HG02763 (cell line): ENCODE data around the gene OCA2.
A peak's percentile ranks its signal among the peaks of the same experiment; 100 is the strongest.

Experiments used
- ATAC-seq: cut with Tn5 transposase; IDR thresholded peaks from one replicate; pipeline ENCODE4 v1.9.1; 2021; ENCODE audit warnings: mild to moderate bottlenecking, moderate library complexity; ENCODE audit not compliant: unreplicated experiment

The OCA2 gene

DNA sequence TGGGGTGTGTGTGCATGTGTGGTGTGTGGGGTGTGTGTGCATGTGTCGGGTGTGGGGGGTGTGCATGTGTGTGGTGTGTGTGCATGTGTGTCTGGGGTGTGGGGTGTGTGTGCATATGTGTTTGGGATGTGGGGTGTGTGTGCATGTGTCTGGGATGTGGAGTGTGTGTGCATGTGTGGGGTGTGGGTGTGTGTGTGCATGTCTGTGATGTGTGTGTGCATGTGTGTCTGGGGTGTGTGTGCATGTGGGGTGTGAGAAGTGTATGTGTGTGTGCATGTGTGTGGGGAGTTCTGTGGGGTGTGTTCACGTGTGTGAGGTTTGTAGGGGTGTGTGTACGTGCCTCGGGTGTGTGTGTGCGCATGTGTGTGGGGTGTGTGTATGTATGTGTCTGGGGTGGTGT lies 6.7 kb upstream of the OCA2 start:
- no peak for ATAC-seq

DNA sequence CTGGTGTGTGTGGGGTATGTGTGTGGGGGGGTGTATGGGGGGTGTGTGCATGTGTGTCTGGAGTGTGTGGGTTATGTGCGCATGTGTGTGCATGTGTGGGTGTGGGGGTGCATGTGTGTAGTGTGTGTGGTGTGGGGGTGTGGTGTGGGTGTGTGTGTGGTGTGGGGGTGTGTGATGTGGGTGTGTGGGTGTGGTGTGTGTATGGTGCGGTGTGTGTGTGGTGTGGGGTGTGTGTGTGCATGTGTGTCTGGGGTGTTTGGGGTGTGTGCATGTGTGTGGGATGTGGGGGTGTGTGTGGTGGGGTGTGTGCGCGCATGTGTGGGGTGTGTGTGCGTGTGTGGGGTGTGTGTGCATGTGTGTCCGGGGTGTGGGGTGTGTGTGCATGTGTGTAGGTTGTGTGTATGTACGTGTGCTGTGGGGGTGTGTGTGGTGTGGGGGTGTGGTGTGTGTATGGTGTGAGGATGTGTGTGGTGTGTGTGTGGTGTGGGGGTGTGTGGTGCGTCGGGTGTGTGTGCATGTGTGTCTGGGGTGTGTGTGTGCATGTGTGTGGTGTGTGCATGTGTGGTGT lies 6.2 kb upstream of the OCA2 start:
- no peak for ATAC-seq

DNA sequence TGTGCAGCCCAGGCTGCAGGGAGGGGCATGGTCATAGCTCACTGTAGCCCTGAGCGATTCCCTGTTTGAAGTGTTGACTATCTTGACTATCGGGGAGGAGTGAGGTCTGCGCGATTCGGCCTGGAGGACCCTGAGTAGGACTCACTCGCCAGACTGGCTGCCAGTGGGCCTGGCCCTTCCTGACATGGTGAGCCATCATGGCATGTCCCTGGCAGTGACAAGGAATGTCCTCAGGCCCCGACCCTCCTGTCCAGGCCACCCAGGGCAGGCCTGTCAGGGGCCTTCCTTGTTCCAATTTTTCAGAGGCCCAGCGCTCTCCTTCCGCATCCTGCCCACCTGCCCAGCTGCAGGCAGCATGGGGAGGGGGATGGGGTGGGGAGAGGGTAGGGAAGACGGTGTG lies 5.2 kb upstream of the OCA2 start:
- no peak for ATAC-seq

DNA sequence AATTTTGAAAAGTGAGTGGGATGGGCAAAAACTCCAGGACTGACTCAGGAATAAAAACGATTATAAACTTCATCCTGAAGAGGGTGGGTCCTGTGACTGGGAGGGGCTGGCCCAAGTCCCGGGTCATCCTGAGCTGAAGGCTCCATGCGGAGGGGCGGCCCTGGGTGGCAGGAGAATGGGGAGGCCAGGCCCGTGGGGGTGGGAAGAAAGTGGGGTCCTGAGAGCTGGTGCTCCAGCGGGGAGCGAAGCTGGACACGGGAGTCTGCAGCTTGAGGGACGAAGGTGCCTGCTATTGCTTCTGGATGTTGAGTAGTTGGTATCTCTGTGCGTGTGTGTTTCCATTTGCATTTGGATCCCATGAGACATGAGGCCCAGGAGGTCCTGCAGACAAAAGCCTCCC lies 4.7 kb upstream of the OCA2 start:
- ATAC-seq: no peak

DNA sequence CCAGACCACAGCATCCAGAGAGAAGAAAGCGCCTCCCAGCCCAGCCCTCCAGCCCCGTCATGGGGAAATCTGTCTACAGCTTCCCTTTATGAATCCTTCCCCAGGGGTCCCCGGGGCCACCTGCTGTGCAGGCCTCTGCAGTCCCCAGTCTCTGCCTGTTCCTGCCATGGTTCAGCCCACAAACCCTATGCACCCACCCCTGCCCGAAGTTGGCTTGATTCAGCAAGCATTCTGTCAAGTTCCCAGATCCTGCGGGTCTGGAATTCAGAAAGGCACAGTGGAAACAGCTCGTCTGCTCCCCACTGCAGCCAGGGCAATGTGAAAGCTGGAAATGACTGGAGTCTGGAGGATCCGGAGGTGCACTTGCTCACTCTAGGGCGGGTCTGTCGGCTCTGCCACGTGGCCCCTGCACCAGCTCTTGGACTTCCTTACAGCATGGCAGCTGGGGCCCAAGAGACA lies 2.9 kb upstream of the OCA2 start:
- ATAC-seq: no peak

DNA sequence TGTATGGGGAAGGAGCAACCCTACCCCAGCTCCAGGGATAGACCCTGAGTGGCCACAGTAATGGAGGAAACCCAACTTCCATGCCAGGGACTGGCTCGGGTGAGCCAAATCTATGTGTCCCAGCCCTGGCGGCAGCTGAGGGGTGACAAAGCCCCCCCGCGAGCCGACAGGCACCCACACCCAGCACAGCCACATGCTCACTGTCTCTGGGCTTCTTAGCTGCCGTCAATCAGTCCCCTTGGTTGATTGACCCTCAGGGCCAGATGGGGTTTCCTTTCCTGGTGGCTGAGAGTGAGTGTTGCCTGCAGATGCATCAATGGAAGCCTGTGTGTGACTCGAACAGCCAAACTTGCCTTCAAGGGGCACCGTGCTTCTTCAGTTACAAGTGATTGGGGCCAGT lies 2.1 kb upstream of the OCA2 start:
- ATAC-seq: no peak

DNA sequence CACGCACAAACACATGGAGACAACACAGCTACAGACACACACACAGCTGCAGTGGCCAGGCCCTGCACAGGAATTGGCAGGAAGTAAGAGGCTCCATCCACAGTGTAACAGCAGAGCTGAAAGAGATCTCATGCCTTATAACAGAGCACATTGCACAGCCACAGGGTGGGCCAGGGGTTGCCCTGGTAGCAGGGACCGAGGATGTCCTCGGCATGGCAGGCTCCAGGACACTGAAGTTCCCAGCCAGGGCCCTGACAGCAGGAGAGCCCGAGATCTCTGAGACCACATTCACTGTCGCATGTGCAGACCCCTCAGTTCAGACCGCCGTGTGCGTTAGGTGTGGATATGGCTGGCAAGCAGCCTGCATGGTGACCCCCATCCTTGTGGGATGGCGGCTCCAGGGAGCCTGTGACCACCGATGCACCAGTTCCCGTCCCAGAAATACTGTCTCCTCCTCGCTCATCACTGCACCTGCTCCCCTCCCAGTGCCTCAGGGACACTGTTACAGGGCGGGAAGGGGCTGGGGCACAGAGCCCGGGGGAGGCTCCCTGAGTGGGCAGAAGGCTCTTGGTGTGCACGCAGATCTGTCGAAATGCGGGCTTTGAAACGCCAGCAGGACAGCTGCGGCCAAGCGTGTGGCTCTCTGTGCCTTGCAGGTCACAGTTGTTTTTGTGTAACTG lies 1.5 kb upstream of the OCA2 start:
- no peak for ATAC-seq

DNA sequence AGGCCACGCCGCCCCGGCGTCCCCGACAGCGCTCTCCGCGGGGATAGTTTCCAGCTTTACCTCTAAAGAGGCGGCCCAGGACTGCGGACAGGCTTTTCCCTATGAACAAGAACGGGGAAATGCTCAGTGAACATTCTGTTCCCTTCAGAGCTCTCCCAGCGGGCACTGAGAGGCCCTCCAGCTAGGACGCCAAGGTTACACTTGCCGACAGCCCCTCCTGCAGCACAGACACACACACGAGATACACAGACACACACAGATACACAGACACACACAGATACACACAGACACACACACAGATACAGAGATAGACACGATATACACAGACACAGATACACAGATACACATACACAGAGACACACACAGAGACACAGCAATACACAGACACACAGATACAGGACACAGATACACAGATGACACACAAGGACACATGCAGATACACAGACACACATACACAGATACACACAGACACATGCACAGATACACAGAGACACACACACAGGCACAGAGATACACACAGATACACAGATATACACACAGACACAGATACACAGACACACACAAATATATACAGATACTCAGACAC lies 533 bp upstream of the OCA2 start:
- no peak for ATAC-seq

DNA sequence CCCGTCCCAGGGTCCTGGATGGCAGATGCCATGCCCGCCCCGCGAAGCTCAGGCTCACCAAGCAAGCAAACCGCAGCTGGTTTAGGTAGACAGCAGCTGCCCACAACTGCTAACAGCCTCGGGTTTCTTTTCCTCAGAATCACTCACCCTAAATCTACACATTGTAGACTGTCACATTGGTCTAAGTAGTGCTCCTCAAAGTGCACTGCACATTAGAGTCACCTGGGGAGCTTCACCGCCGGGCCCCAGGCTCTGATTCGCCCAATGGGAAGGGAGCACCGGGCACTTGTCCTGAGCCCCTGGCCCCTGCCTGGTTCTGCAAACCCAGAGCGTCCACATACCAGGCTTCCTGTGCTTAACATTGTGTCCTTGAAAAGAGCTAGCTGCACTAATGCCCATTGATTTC lies 752 bp downstream of the OCA2 start:
- ATAC-seq: no peak

DNA sequence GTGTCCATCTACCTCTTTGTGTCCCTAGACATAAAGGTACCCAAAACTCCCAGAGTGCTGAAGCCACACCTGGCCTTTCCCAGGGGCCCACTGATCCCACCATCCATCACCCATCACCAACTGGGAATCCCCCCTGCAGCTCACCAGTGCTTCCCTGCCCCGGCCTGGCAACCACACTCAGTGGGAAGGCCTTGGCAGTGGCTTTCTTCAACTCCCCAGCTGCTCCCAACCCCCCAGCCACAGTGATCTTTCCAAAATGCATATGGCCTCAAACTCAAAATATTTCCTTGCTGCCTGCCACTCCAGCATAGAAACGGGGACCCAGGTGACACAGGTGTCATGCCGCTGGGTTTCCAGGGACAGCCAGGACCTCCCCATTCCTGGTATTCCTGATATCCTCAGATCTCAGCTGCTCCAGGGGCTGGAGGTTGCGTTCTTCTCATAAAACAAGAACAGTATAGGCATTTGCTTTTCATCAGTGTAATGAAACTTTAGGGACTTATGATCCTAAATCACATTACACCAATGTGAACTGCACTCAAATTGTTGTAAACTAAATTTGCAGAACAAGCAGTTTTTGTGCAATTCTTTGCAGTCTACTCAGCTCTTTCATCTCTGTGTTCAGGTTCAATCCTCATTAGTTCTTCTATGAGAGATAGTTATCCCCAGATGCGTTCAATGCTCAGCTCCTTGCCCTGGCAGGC lies 1.3 kb downstream of the OCA2 start:
- ATAC-seq: no peak

DNA sequence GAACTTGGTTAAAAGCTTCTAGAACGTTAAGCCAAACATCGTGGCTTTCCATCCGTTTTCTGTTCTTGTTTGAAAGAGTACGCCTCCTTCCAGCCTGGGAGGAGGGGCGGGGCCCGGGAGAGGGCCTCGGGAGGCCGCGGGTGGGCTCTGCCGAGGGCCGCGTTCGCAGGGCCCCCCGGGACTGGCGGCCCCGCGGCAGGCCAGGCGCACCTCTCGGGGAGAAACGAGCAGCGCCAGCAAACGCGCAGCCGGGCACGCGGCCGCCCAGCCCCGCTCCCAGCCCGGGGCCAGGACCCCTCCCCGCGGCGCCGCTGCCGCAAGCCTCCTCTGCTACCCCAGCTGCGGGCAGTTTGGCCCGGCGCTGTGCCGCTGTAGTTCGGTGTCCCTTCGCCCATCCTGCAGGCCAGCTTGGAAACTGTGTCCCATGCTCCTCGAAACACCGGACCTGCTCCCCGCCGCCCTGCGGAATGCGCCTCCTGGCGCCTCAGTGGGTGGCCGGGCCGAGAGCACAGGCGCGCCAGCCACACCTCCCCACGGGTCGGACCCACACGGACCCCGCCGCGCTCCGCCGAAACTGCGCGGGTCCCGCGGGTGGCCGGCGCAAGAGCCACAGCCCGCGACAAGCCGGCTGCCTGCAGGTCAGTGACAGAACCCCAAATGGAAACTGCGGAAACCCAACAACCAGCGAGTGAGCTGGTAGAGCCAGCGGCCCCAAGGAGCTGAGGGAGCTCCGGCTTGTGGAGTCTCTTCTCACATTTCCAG lies 2.3 kb downstream of the OCA2 start:
- ATAC-seq: no peak

DNA sequence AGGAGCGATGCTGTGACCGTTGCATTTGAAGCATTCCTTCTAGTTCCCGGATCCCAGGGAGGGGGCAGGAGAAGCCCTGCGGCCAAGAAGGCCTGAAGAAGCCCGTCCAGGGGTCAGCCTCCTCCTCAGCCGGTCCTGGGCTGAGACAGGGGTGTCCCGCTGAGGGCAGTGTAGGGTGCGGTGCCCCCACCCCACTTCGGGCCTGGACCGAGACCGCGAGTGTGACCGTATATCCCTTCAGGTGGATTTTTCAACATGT lies 2.8 kb downstream of the OCA2 start:
- ATAC-seq: peak; percentile 1

DNA sequence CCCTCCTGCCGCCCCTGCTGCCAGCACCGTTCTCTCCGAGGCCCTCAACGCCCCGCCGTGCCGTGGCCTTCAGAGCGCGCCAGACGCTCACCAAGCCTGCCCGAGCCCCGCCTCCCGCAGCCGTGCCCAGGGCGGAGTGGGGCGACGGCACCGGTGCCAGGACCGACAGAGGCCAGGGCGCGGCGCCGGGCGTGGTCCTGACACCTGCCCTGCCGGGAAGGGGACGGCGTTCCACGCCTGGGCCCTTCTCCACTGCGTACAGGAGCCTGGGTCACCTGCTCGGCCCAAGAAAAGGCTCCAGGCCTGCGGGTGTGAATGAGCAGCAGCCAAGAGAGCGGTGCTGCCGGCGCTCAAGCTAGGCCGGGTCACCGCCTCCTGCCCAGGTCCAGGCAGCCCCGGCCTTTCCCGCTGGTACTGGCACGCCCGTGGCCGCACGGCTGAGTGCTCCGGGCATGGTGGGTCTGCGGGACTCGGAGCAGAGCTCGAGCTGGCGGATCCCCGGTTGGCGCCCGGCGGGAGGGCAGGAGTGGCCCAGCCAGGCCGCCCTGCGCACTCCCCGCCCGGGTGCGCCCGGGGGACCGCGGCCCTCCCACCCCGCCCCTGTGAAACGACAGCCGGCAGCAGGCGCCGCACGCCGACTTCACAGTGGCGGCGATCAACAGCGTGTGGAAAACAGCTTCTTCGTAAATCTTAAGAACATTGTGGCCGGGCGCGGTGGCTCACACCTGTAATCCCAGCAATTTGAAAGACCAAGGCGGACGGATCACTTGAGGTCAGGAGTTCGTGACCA lies 4.2 kb downstream of the OCA2 start:
- no peak for ATAC-seq

DNA sequence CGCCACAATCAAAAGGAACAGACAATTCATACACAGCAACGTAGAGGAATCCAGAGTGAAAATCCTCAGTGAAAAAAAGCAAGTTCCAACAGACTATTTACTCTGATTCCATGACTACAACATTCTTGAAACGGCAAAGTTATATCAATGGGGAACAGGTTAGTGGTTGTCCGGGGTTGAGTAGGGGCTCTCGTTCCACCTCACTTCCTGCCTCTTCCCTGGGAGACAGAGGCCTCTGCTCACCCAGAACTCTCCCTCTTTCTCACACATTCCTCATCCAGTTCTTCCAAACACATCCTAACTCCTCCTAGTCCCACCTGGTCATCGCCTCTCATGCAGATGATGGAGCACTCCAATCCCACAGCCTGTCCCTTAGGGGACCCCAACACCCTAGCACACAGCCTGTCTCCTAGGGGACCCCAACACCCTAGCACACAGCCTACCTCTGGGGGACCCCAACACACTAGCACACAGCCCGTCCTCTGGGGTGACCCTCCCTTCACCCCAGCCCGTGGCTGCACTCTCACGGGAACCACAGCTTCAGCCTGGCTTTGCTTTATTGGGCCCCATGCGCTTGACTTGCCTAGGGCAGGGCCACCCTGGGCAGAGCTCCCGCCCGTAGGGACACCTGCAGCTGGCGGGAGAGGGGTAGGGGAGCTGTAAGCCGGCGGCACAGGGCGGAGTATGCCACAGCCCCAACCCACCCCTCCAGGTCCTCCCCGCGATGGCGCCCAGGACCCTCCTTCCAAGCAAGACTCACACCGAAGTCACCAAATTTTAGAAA lies 5.2 kb downstream of the OCA2 start:
- no peak for ATAC-seq

DNA sequence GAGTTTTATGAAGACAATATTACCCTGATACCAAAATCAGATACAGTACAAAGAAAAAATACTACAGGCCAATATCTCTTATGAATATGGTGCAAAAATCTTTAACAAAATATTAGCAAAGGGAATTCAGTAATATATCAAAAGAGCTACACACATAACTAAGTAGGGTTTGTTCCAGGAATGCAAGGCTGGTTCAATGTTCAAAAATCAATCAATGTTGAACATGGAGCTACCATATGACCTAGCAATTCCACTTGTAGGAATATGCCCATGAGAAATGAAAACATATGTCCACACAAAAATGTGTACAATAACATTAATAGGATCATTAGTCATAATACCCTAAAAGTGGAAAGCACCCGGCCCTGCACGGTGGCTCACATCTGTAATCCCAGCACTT lies 7.8 kb downstream of the OCA2 start:
- ATAC-seq: no peak

DNA sequence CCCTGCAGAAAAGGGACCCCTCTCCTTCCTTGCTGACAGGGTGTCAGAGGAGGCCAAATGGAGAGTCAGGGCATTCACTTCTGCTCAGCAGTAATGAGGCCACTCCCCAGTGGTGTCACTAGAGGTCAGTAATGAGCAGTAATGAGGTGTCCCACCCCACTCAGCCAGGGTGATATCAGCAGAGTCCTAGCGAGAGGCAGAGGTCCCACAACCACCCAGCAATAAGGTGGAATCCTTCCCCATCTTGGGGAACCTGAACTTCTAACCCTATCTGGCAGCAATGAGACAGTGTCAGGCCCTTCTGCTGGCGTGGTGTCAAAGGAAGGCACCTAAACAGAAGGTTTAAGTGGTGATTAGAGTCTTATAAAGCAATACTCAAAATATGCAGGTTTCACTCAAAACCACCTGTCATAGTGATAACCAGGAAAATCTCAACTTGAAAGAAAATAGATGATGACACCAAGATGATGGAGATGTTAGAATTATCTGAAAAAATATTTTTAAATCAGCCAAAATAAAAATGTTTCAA lies 12.9 kb downstream of the OCA2 start:
- ATAC-seq: peak; percentile 94

DNA sequence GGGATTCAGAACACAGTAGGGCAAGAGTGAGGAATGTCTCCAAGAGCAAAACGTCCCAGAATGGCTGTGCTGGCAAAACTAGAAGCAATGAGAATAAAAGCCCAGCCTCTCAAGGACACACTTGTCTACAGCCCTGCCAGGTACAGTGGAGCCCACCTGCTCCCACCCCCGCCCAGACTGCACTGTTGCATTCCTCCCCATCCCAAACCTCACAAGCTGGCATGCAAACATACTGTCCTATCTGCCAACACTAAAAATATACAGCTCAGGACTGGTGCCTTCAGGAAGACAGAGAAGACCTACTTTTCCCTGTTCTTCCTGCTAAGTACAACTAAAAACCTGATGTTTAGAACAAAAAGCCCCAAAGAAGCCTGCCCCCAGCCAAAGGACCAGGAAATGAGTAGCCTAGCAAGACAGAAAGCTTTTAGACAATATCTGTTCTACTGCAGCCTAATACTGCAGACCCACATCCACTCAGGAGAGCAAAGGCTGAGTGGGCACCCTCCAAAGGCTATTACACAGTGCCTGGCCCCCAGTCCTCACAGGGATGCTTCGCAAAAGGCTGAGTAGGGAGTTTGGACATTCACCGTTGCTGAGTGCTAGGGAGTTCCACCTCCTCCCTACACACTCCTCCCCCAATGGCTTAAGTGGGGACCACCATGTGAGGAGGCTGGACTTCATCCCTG lies 13.5 kb downstream of the OCA2 start:
- no peak for ATAC-seq

DNA sequence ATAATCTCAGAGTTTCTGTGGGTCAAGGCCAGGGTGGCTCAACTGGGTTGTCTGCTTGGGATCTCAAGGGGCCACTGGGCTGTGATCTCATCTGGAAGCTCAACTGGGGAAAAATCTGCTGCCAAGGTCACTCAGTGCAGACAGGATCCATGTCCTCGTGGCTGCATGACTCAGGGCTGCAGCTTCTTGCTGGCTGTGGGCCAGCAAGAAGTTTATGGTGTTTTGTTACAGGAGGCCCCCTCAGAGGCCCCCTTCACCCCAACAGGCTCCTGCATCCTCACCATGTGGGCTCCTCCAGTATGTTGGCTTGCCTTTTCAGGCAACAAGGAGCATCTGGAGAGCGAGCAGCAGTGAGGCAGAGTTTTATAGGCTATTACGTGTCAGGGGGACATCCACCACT lies 14.6 kb downstream of the OCA2 start:
- no peak for ATAC-seq
